Measurements from ENCODE around the gene NR3C1.

The NR3C1 gene

GRCh38 chr5:143229426-143229895, 174.0 kb downstream of the NR3C1 start:
- DNase-seq = no peak

DNA sequence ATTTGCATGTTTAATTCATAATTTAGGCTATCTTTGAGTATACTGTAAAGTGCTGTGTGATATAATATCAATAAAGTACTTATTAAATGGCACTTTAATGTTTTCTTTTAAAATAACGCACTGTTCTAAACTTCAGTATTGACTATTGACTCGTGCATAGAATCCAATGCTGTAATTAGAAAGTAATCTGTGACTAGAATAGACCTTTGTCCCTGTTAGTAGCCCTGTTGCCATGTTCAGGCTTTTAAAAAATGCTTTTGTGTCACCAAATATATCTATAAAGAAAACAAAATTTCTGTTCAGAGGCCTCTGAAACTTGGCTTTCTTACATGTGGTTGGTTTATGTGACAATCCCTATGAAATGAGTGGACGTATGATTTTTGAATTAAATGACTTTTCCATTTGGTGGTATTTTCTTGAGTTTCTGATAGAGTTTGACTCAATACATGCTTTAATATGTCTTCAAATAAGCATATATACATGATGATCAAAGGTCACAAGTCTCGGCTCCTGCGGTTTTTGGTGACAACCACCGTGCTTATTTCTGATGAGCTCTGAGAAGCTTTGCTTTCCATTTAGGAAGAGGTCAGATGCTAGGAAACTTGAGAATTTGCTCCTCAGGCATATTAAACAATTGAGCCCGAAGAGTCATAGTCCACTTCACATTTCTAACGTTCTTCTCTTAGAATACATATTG, 174.7 kb downstream of the NR3C1 start:
- no peak for DNase-seq
